Measurements from ENCODE around the gene AKAP13.

AKAP13 gene

GRCh38 chr15:85672332-85673084 lies 292.1 kb downstream of the AKAP13 start:
- no peak for DNase-seq (ENCODE audit: low spot score)

GRCh38 chr15:85673326-85673725 lies 292.9 kb downstream of the AKAP13 start:
- no peak for DNase-seq (ENCODE audit: low spot score)

- DNase-seq (ENCODE audit: low spot score), result peak; percentile 58
These were observed 296.1 kb downstream of the AKAP13 start for GRCh38 chr15:85676342-85677098.

GRCh38 chr15:85679231-85679630 lies 298.8 kb downstream of the AKAP13 start:
- DNase-seq (ENCODE audit: low spot score), result no peak

- DNase-seq (ENCODE audit: low spot score), result no peak
These were observed 301.0 kb downstream of the AKAP13 start for GRCh38 chr15:85681386-85681785.

GRCh38 chr15:85684174-85684710 lies 303.8 kb downstream of the AKAP13 start:
- no peak for DNase-seq (ENCODE audit: low spot score)

- DNase-seq (ENCODE audit: low spot score), result no peak
These were observed 305.0 kb downstream of the AKAP13 start for GRCh38 chr15:85685356-85685755.

GRCh38 chr15:85687329-85687728 lies 306.9 kb downstream of the AKAP13 start:
- no peak for DNase-seq (ENCODE audit: low spot score)

GRCh38 chr15:85688711-85689110 lies 308.3 kb downstream of the AKAP13 start:
- no peak for DNase-seq (ENCODE audit: low spot score)

GRCh38 chr15:85689729-85690128 lies 309.3 kb downstream of the AKAP13 start:
- DNase-seq (ENCODE audit: low spot score), result peak; percentile 73

- no peak for DNase-seq (ENCODE audit: low spot score)
These were observed 310.3 kb downstream of the AKAP13 start for GRCh38 chr15:85690561-85691231.

GRCh38 chr15:85691350-85692240 lies 311.2 kb downstream of the AKAP13 start:
- no peak for DNase-seq (ENCODE audit: low spot score)

- no peak for DNase-seq (ENCODE audit: low spot score)
These were observed 311.9 kb downstream of the AKAP13 start for GRCh38 chr15:85692321-85692720.

GRCh38 chr15:85692873-85693272 lies 312.5 kb downstream of the AKAP13 start:
- no peak for DNase-seq (ENCODE audit: low spot score)

- no peak for DNase-seq (ENCODE audit: low spot score)
These were observed 312.9 kb downstream of the AKAP13 start for GRCh38 chr15:85693277-85693676.

- no peak for DNase-seq (ENCODE audit: low spot score)
These were observed 313.7 kb downstream of the AKAP13 start for GRCh38 chr15:85694091-85694490.

GRCh38 chr15:85700767-85701166 lies 320.4 kb downstream of the AKAP13 start:
- DNase-seq (ENCODE audit: low spot score), result no peak

GRCh38 chr15:85702321-85703101 lies 322.1 kb downstream of the AKAP13 start:
- DNase-seq (ENCODE audit: low spot score), result no peak

GRCh38 chr15:85704066-85704465 lies 323.7 kb downstream of the AKAP13 start:
- DNase-seq (ENCODE audit: low spot score), result no peak

GRCh38 chr15:85704720-85705429 lies 324.5 kb downstream of the AKAP13 start:
- no peak for DNase-seq (ENCODE audit: low spot score)

Data from putamen (tissue), 1 donor.